WTC11 (cell line): Measurements from ENCODE around the gene ETV2. TPM values are rescaled to one million over a fixed set of nuclear protein-coding genes. Genes with fewer than 3 reads are reported as not detected.

Source experiments
- ATAC-seq: fragments of 200-7000 bp; cut with Tn5 transposase; 2 replicates; pipeline ENCODE4 v1.10.0; 2021; ENCODE audit warnings: mild to moderate bottlenecking, moderate library complexity
- CTCF ChIA-PET: fragments of 300-600 bp; sonication (Branson Sonifier 250); formaldehyde crosslinking; loops from one replicate; lab custom pipeline; 2021; ENCODE audit warnings: antibody characterized with exemption; lab: Charles Lee
- POLR2A ChIA-PET: fragments of 350-600 bp; sonication (Branson Sonifier 250); formaldehyde crosslinking; loops from one replicate; lab custom pipeline; 2021; ENCODE audit warnings: antibody characterized with exemption; lab: Charles Lee
- DNase-seq: peaks from one replicate; pipeline ENCODE4 v3.0.0; 2021; ENCODE audit warnings: low spot score
- H3K27ac Mint-ChIP-seq: 2 replicates; pipeline ENCODE4 v1.8.0; 2021; ENCODE audit warnings: mixed read lengths
- H3K27me3 Mint-ChIP-seq: 2 replicates; pipeline ENCODE4 v1.8.0; 2021; ENCODE audit warnings: low read depth, mild to moderate bottlenecking, moderate library complexity, mixed read lengths
- H3K36me3 Mint-ChIP-seq: 2 replicates; pipeline ENCODE4 v1.8.0; 2021; ENCODE audit warnings: mixed read lengths
- H3K4me1 Mint-ChIP-seq: 2 replicates; pipeline ENCODE4 v1.8.0; 2022; ENCODE audit warnings: mixed read lengths
- H3K4me3 Mint-ChIP-seq: 2 replicates; pipeline ENCODE4 v1.8.0; 2021; ENCODE audit warnings: mild to moderate bottlenecking, moderate library complexity, mixed read lengths
- H3K9me3 Mint-ChIP-seq: 2 replicates; pipeline ENCODE4 v1.8.0; 2021; ENCODE audit warnings: mixed read lengths
- ARID4B ChIP-seq: sonication (generic); formaldehyde crosslinking; IDR thresholded peaks from 2 replicates; pipeline ENCODE4 v1.8.0; 2023; ENCODE audit warnings: missing genetic modification reagents, mild to moderate bottlenecking, borderline replicate concordance
- ATF3 ChIP-seq: sonication (generic); formaldehyde crosslinking; conservative IDR thresholded peaks from 2 replicates; pipeline ENCODE4 v1.8.1; 2022; ENCODE audit warnings: mild to moderate bottlenecking, missing genetic modification reagents
- CREM ChIP-seq: sonication (generic); formaldehyde crosslinking; IDR thresholded peaks from 2 replicates; pipeline ENCODE4 v1.8.1; 2022; ENCODE audit warnings: mild to moderate bottlenecking, missing genetic modification reagents, moderate library complexity
- ETV6 ChIP-seq: sonication (generic); formaldehyde crosslinking; IDR thresholded peaks from 2 replicates; pipeline ENCODE4 v1.8.1; 2022; ENCODE audit warnings: mild to moderate bottlenecking, missing genetic modification reagents
- FOXK1 ChIP-seq: sonication (generic); formaldehyde crosslinking; IDR thresholded peaks from 2 replicates; pipeline ENCODE4 v1.8.0; 2022; ENCODE audit warnings: mild to moderate bottlenecking, moderate library complexity, missing genetic modification reagents
- FOXP1 ChIP-seq: sonication (generic); formaldehyde crosslinking; IDR thresholded peaks from 2 replicates; pipeline ENCODE4 v1.8.0; 2022; ENCODE audit warnings: missing genetic modification reagents, mild to moderate bottlenecking, moderate library complexity, borderline replicate concordance
- HMGA2 ChIP-seq: fragments of 250-450 bp; sonication (Bioruptor Pico); IDR thresholded peaks from 2 replicates; pipeline ENCODE4 v1.4.0; 2021; ENCODE audit warnings: mild to moderate bottlenecking, moderate library complexity
- IRF2 ChIP-seq: sonication (generic); formaldehyde crosslinking; IDR thresholded peaks from 2 replicates; pipeline ENCODE4 v1.8.0; 2022; ENCODE audit warnings: low read depth, missing genetic modification reagents, borderline replicate concordance
- MLX ChIP-seq: sonication (generic); formaldehyde crosslinking; IDR thresholded peaks from 2 replicates; pipeline ENCODE4 v1.8.1; 2023; ENCODE audit warnings: mild to moderate bottlenecking, missing genetic modification reagents, moderate library complexity
- NR2C2 ChIP-seq: sonication (generic); formaldehyde crosslinking; IDR thresholded peaks from 2 replicates; pipeline ENCODE4 v1.8.0; 2022; ENCODE audit warnings: mild to moderate bottlenecking, missing genetic modification reagents
- PRDM15 ChIP-seq: sonication (generic); formaldehyde crosslinking; IDR thresholded peaks from 2 replicates; pipeline ENCODE4 v1.8.0; 2022; ENCODE audit warnings: missing genetic modification reagents
- RELA ChIP-seq: sonication (generic); formaldehyde crosslinking; IDR thresholded peaks from 2 replicates; pipeline ENCODE4 v1.8.1; 2022; ENCODE audit warnings: missing genetic modification reagents, mild to moderate bottlenecking, borderline replicate concordance
- SOX15 ChIP-seq: fragments of 250-450 bp; sonication (Bioruptor Pico); IDR thresholded peaks from 2 replicates; pipeline ENCODE4 v1.9.0; 2021; ENCODE audit warnings: mild to moderate bottlenecking
- TEAD1 ChIP-seq: sonication (generic); formaldehyde crosslinking; IDR thresholded peaks from 2 replicates; pipeline ENCODE4 v1.8.0; 2022; ENCODE audit warnings: mild to moderate bottlenecking, missing genetic modification reagents
- TP53 ChIP-seq: sonication (generic); formaldehyde crosslinking; IDR thresholded peaks from 2 replicates; pipeline ENCODE4 v1.8.1; 2023; ENCODE audit warnings: mild to moderate bottlenecking, missing genetic modification reagents
- ZNF121 ChIP-seq: sonication (generic); formaldehyde crosslinking; IDR thresholded peaks from 2 replicates; pipeline ENCODE4 v1.8.0; 2023; ENCODE audit warnings: missing genetic modification reagents
- ZNF317 ChIP-seq: sonication (generic); formaldehyde crosslinking; IDR thresholded peaks from 2 replicates; pipeline ENCODE4 v1.8.1; 2023; ENCODE audit warnings: low read depth, mild to moderate bottlenecking, moderate library complexity, missing genetic modification reagents, borderline replicate concordance
- total RNA-seq: library from RNA; stranded (reverse); gene quantifications from 3 replicates; pipeline ENCODE4 v1.2.3, GENCODE V29; 2021
- TF ChIP-seq, protein P1 (sequence below): sonication (generic); formaldehyde crosslinking; IDR thresholded peaks from 2 replicates; pipeline ENCODE4 v1.8.0; 2023; ENCODE audit warnings: mild to moderate bottlenecking, missing genetic modification reagents

Gene ETV2
- total RNA-seq, 1 experiment from 2014 or later, result 1.7 TPM

DNA sequence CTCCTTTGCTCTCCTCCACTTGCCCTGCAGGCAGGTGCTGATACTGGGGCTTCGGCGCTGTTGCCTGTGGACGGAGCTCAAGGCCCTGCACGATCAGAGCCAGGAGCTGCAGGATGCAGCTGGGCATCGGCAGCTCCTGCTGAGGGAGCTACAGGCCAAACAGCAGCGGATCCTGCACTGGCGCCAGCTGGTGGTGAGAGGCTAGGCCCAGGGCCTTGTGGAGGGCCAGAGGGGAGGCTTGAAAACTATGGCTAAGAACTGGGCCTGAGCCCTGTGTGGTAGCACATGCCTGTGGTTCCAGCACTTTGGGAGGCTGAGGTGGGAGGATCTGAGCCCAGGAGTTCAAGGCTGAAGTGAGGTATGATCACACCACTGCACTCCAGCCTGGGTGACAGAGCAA lies 22.7 kb upstream of the ETV2 start:
- peak; percentile 77 for ATAC-seq
- H3K4me1 Mint-ChIP-seq, result no peaks in the 10 kb centered on the region

GRCh38 chr19:35619290-35619923 lies 22.1 kb upstream of the ETV2 start:
- no peaks in the 10 kb centered on the region for H3K27me3 Mint-ChIP-seq
- H3K4me3 Mint-ChIP-seq, result no peak overlapping the region
- ATAC-seq (no peak), DNase-seq (no peak)
- no peaks in the 10 kb centered on the region for H3K4me1 Mint-ChIP-seq
- TF ChIP-seq ARID4B (CRISPR knock-in tag) (no peak), NR2C2 (CRISPR knock-in tag) (no peak), FOXK1 (no peak)
- H3K9me3 Mint-ChIP-seq, result no peaks in the 10 kb centered on the region
- H3K36me3 Mint-ChIP-seq, result peaks cover 6% of the 10 kb centered on the region
- ChIA-PET POLR2A (no interaction called here), CTCF (interaction anchor here (0.6 to 2.4 kb wide), 9 partner anchors 18 to 383 kb away, joined by 3 to 35 read pairs (median 5); no protein-coding TSS in a partner anchor)
- H3K27ac Mint-ChIP-seq, result no peak overlapping the region

More for the DNA sequence above, 22.7 kb upstream of the ETV2 start:
- peak; percentile 52 for DNase-seq
- CTCF ChIA-PET, result interaction anchor here (0.6 to 2.4 kb wide), 10 partner anchors 19 to 384 kb away, joined by 3 to 35 read pairs (median 4); no protein-coding TSS in a partner anchor
- H3K27me3 Mint-ChIP-seq, result no peaks in the 10 kb centered on the region
- no peak overlapping the region for H3K4me3 Mint-ChIP-seq
- TF ChIP-seq ATF3 (CRISPR knock-in tag) (no peak), TEAD1 (CRISPR knock-in tag) (no peak), RELA (no peak), SOX15 (CRISPR knock-in tag) (no peak), ZNF121 (CRISPR knock-in tag) (no peak), PRDM15 (CRISPR knock-in tag) (no peak), CREM (CRISPR knock-in tag) (no peak), MLX (no peak), HMGA2 (CRISPR knock-in tag) (no peak), FOXP1 (CRISPR knock-in tag) (no peak), TP53 (CRISPR knock-in tag) (no peak), IRF2 (CRISPR knock-in tag) (no peak), ETV6 (CRISPR knock-in tag) (no peak), ZNF317 (no peak)
- TF ChIP-seq, protein P1, sequence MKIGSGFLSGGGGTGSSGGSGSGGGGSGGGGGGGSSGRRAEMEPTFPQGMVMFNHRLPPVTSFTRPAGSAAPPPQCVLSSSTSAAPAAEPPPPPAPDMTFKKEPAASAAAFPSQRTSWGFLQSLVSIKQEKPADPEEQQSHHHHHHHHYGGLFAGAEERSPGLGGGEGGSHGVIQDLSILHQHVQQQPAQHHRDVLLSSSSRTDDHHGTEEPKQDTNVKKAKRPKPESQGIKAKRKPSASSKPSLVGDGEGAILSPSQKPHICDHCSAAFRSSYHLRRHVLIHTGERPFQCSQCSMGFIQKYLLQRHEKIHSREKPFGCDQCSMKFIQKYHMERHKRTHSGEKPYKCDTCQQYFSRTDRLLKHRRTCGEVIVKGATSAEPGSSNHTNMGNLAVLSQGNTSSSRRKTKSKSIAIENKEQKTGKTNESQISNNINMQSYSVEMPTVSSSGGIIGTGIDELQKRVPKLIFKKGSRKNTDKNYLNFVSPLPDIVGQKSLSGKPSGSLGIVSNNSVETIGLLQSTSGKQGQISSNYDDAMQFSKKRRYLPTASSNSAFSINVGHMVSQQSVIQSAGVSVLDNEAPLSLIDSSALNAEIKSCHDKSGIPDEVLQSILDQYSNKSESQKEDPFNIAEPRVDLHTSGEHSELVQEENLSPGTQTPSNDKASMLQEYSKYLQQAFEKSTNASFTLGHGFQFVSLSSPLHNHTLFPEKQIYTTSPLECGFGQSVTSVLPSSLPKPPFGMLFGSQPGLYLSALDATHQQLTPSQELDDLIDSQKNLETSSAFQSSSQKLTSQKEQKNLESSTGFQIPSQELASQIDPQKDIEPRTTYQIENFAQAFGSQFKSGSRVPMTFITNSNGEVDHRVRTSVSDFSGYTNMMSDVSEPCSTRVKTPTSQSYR, result no peak
- TF ChIP-seq, all 79 proteins: peak for 0
- Mint-ChIP-seq H3K27ac (no peak overlapping the region), H3K9me3 (no peaks in the 10 kb centered on the region), H3K36me3 (peaks cover 6% of the 10 kb centered on the region)
- POLR2A ChIA-PET, result interaction anchor here (0.5 kb wide), 1 partner anchor 55 kb away, joined by 3 read pairs; no protein-coding TSS in a partner anchor
